ENCODE results near the gene HTRA1.

GRCh38 chr10:122554131-122555036, 93.0 kb downstream of the HTRA1 start:
- TF ChIP-seq CTCF (IDR thresholded peaks at IDR 0.05): no peak
- TF ChIP-seq POLR2A (IDR thresholded peaks at IDR 0.05): no peak
- no peak for TF ChIP-seq POLR2AphosphoS5 (IDR thresholded peaks at IDR 0.05)
- no peak for TF ChIP-seq EP300 (IDR thresholded peaks at IDR 0.05)

Data from stomach (tissue), 4 donors.